OCI-LY7 (cell line): Measurements from ENCODE around the gene CHD2. TPM values are rescaled to one million over a fixed set of nuclear protein-coding genes. Genes with fewer than 3 reads are reported as not detected.

ENCODE experiments used
- BruUV-seq: library from RNA; stranded (reverse); fragments of 400-500 nt; replicated peaks from 2 replicates; lab custom pipeline; 2021; lab: Mats Ljungman, UMichigan
- CTCF ChIA-PET: fragments of 300-600 bp; sonication (Branson Sonifier 250); formaldehyde crosslinking; loops from one replicate; lab custom pipeline; 2022; ENCODE audit warnings: antibody characterized with exemption; ENCODE audit not compliant: unreplicated experiment; lab: Charles Lee
- POLR2A ChIA-PET: fragments of 300-600 bp; sonication (Branson Sonifier 250); formaldehyde crosslinking; loops from one replicate; lab custom pipeline; 2022; ENCODE audit warnings: antibody characterized with exemption; lab: Charles Lee
- DNase-seq: peaks from one replicate; pipeline ENCODE4 v3.0.0-alpha.2; 2015; ENCODE audit warnings: low spot score
- H2AFZ ChIP-seq: fragments of 200-600 bp; sonication (generic), shearing (Covaris generic); 2 replicates; pipeline ENCODE4 v1.6.1; 2014; ENCODE audit warnings: mild to moderate bottlenecking, antibody characterized with exemption, low read length, moderate library complexity
- H3K27ac ChIP-seq: fragments of 200-600 bp; sonication (generic); 2 replicates; pipeline ENCODE4 v1.5.1; 2014; ENCODE audit warnings: mixed run types, low read depth, mild to moderate bottlenecking, moderate library complexity, low read length, inconsistent platforms; ENCODE audit not compliant: poor library complexity, severe bottlenecking
- H3K36me3 ChIP-seq: fragments of 200-600 bp; sonication (generic); 2 replicates; pipeline ENCODE4 v1.6.1; 2014; ENCODE audit warnings: mild to moderate bottlenecking, antibody characterized with exemption, low read length, moderate library complexity, mixed read lengths; ENCODE audit not compliant: insufficient read depth
- H3K4me1 ChIP-seq: fragments of 200-600 bp; sonication (generic); 2 replicates; pipeline ENCODE4 v1.5.1; 2014; ENCODE audit warnings: mild to moderate bottlenecking, low read length; ENCODE audit not compliant: insufficient read depth, poor library complexity, severe bottlenecking
- H3K4me2 ChIP-seq: fragments of 200-600 bp; sonication (generic); 2 replicates; pipeline ENCODE4 v1.6.1; 2014; ENCODE audit warnings: mild to moderate bottlenecking, low read length
- H3K4me3 ChIP-seq: fragments of 200-600 bp; sonication (generic); 2 replicates; pipeline ENCODE4 v1.5.1; 2014; ENCODE audit warnings: mild to moderate bottlenecking, low read depth, low read length; ENCODE audit not compliant: poor library complexity, severe bottlenecking
- H3K79me2 ChIP-seq: fragments of 200-600 bp; sonication (generic); 2 replicates; pipeline ENCODE4 v1.6.1; 2016; ENCODE audit warnings: low read depth, mild to moderate bottlenecking, low read length, moderate library complexity, mixed read lengths; ENCODE audit not compliant: insufficient read depth
- H3K9me2 ChIP-seq: fragments of 200-600 bp; sonication (generic); 2 replicates; pipeline ENCODE4 v1.6.1; 2016; ENCODE audit warnings: mild to moderate bottlenecking, low read length, mixed read lengths; ENCODE audit not compliant: insufficient read depth
- H3K9me3 ChIP-seq: fragments of 200-600 bp; sonication (generic); 2 replicates; pipeline ENCODE4 v1.6.1; 2014; ENCODE audit warnings: mild to moderate bottlenecking, mixed run types, low read length, mixed read lengths
- H4K20me1 ChIP-seq: fragments of 200-600 bp; sonication (generic); 2 replicates; pipeline ENCODE4 v1.6.1; 2014; ENCODE audit warnings: mild to moderate bottlenecking, antibody characterized with exemption, low read length, moderate library complexity, mixed read lengths; ENCODE audit not compliant: insufficient read depth
- EZH2phosphoT487 ChIP-seq: fragments of 200-600 bp; sonication (generic); IDR thresholded peaks from 2 replicates; pipeline ENCODE4 v1.6.1; 2018; ENCODE audit warnings: low read depth, borderline replicate concordance, mild to moderate bottlenecking, mixed run types, antibody characterized with exemption, low read length, moderate library complexity, mixed read lengths
- intact Hi-C: fragments of 100-400 bp; cut with micrococcal nuclease; formaldehyde crosslinking; loops from one replicate; pipeline ENCODE4 v1.10.0; 2022; ENCODE audit not compliant: unreplicated experiment
- total RNA-seq, 2 experiments: library from RNA; depleted of rRNA in 1 of 2; stranded (reverse); fragments of >200 nt in 1 of 2; shearing (Covaris generic) in 1 of 2; gene quantifications; 2 replicates each; pipeline ENCODE4 v1.2.3, GENCODE V29; 2014 to 2022
- TF ChIP-seq, protein P1 (sequence below): fragments of 200-600 bp; sonication (generic); conservative IDR thresholded peaks from 2 replicates; pipeline ENCODE4 v1.5.1; 2014; ENCODE audit warnings: mild to moderate bottlenecking, antibody characterized with exemption, low read length, moderate library complexity, mixed read lengths

The CHD2 gene
- total RNA-seq, 2 experiments from 2014 or later: 133 to 213 TPM

DNA sequence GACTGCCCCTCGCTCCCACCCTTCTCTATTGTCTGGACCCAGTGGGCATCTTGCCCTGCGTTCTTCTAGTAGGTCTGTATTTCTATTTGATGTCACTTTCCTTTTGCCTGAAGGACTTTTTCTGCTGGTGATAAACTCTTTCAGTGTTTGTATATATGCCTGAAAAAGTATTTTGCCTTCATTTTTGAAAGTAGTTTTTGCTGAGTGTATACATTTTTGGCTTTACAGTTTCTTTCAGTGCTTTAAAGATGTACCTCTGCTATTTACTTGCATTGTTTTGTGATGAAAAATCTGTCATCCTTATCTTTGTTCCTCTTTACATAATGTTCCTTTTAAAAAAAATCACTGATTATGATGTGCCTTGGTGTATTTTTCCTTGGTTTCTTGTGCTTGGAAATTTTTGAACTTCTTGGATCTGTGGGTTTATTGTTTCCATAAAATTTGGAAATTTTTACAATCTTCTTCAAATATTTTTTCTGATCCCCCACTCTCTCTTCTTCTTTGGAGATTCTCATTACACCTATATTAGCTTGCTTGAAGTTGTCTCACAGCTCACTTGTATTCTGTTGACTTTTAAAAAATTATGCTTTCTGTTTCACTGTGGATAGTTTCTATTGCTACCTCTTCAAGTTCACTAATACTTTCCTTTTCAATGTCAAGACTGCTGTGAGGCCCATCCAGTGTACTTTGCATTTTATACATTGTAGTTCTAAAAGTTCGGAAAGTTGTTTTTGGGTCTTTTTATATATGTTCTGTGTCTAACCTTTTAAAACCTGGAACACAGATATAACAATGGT is 121.0 kb downstream of the CHD2 start:
- Histone ChIP-seq H3K9me2 (no peaks in the 10 kb centered on the region), H2AFZ (no peak overlapping the region), H3K4me2 (no peak overlapping the region), H4K20me1 (no peaks in the 10 kb centered on the region), H3K36me3 (peaks cover 99% of the 10 kb centered on the region), H3K79me2 (no peaks in the 10 kb centered on the region), H3K4me1 (no peaks in the 10 kb centered on the region), H3K4me3 (no peak overlapping the region), H3K9me3 (no peaks in the 10 kb centered on the region), H3K27ac (no peak overlapping the region)
- no peak for DNase-seq
- intact Hi-C loops: loop anchor here (5.0 kb wide), 1 partner anchor 224 kb away; no protein-coding TSS in a partner anchor
- BruUV-seq: no TSS peak
- TF ChIP-seq, protein P1, sequence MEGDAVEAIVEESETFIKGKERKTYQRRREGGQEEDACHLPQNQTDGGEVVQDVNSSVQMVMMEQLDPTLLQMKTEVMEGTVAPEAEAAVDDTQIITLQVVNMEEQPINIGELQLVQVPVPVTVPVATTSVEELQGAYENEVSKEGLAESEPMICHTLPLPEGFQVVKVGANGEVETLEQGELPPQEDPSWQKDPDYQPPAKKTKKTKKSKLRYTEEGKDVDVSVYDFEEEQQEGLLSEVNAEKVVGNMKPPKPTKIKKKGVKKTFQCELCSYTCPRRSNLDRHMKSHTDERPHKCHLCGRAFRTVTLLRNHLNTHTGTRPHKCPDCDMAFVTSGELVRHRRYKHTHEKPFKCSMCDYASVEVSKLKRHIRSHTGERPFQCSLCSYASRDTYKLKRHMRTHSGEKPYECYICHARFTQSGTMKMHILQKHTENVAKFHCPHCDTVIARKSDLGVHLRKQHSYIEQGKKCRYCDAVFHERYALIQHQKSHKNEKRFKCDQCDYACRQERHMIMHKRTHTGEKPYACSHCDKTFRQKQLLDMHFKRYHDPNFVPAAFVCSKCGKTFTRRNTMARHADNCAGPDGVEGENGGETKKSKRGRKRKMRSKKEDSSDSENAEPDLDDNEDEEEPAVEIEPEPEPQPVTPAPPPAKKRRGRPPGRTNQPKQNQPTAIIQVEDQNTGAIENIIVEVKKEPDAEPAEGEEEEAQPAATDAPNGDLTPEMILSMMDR: no peak
- TF ChIP-seq EZH2phosphoT487: no peak
- ChIA-PET CTCF (no interaction called here), POLR2A (no interaction called here)

DNA sequence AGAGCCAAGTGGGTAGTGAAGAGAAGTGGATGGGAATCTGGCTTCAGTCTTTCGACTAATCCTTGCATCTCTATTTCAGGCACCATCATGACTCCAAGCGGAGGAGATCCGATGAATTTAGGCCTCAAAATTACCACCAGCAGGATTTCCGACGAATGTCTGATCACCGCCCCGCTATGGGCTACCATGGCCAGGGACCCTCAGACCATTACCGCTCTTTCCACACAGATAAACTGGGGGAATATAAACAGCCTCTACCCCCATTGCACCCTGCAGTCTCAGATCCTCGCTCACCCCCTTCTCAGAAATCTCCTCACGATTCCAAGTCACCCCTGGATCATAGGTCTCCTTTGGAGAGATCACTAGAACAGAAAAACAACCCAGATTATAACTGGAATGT is 124.2 kb downstream of the CHD2 start:
- peaks cover 93% of the 10 kb centered on the region for H3K36me3 ChIP-seq
- H3K4me1 ChIP-seq: no peaks in the 10 kb centered on the region
- no peaks in the 10 kb centered on the region for H3K79me2 ChIP-seq
- no peak for DNase-seq
- ChIA-PET POLR2A (no interaction called here), CTCF (no interaction called here)
- no TSS peak for BruUV-seq
- intact Hi-C loops: loop anchor here (5.0 kb wide), 1 partner anchor 227 kb away; no protein-coding TSS in a partner anchor
- H3K27ac ChIP-seq: no peak overlapping the region
- no peaks in the 10 kb centered on the region for H3K9me2 ChIP-seq
- TF ChIP-seq, protein P1: no peak
- no peak for TF ChIP-seq EZH2phosphoT487
- H4K20me1 ChIP-seq: no peaks in the 10 kb centered on the region
- no peak overlapping the region for H3K4me3 ChIP-seq
- H3K4me2 ChIP-seq: no peak overlapping the region
- no peaks in the 10 kb centered on the region for H3K9me3 ChIP-seq
- no peak overlapping the region for H2AFZ ChIP-seq
